ENCODE results near the gene DYRK1A. TPM values are rescaled to one million over a fixed set of nuclear protein-coding genes. Genes with fewer than 3 reads are reported as not detected.

The DYRK1A gene
- total RNA-seq, 1 donor from 2014 or later, result 64.6 TPM

DNA sequence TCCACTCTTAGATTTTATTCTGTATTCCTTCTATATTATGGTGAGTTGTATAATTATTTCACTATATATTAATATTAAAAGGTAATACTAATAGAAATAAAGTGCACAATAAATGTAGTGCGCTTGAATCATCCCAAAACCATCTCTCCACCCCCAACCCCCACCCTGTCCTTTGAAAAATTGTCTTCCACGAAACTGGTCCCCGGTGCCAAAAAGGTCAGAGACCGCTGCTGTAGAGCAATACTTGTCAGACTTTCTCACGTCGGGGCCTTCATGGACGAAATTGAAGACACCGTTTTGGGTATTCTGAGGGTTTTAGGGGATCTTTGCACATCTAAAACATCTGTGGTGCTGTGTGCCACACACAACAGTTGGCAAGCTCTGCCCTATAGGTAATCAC, 19.6 kb downstream of the DYRK1A start:
- Histone ChIP-seq H3K27me3 (ENCODE audit: low read depth) (no peaks in the 10 kb centered on the region), H3K9me3 (replicated peaks) (peaks cover 8% of the 10 kb centered on the region), H3K4me3 (no peak overlapping the region), H3K4me1 (peaks cover 100% of the 10 kb centered on the region), H3K27ac (replicated peaks) (peak overlapping the region; percentile 31), H3K36me3 (no peaks in the 10 kb centered on the region)
- TF ChIP-seq, protein P1, sequence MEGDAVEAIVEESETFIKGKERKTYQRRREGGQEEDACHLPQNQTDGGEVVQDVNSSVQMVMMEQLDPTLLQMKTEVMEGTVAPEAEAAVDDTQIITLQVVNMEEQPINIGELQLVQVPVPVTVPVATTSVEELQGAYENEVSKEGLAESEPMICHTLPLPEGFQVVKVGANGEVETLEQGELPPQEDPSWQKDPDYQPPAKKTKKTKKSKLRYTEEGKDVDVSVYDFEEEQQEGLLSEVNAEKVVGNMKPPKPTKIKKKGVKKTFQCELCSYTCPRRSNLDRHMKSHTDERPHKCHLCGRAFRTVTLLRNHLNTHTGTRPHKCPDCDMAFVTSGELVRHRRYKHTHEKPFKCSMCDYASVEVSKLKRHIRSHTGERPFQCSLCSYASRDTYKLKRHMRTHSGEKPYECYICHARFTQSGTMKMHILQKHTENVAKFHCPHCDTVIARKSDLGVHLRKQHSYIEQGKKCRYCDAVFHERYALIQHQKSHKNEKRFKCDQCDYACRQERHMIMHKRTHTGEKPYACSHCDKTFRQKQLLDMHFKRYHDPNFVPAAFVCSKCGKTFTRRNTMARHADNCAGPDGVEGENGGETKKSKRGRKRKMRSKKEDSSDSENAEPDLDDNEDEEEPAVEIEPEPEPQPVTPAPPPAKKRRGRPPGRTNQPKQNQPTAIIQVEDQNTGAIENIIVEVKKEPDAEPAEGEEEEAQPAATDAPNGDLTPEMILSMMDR (IDR thresholded peaks at IDR 0.05; ENCODE audit: borderline replicate concordance), result no peak
- DNase-seq, result no peak
- intact Hi-C loops (cut with micrococcal nuclease), result no loop called here

DNA sequence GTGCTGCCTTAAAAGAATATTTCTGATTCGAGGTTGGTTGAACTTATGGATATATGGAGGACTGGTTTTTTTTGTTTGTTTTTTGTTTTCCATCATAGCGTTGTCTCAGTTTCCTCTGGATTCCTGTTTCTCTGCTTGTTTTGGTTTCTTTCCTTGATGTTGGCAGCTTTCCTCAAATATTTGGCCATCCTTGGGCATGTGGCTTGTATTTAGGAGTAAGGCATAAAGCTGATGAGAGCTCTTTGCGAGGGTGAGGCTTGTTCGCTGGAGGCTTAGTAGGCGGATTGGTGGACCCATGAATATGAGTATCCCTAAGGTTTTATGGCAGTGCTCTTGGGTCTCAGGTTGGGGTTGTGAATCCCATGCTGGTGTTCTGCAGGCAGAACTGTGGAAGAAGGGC, 22.9 kb downstream of the DYRK1A start:
- intact Hi-C loops (cut with micrococcal nuclease), result no loop called here
- Histone ChIP-seq H3K9me3 (replicated peaks) (peaks cover 2% of the 10 kb centered on the region), H3K27me3 (ENCODE audit: low read depth) (no peaks in the 10 kb centered on the region), H3K4me3 (no peak overlapping the region), H3K27ac (replicated peaks) (no peak overlapping the region), H3K36me3 (no peaks in the 10 kb centered on the region), H3K4me1 (peaks cover 100% of the 10 kb centered on the region)
- TF ChIP-seq, protein P1 (IDR thresholded peaks at IDR 0.05; ENCODE audit: borderline replicate concordance), result no peak
- no peak for DNase-seq

DNA sequence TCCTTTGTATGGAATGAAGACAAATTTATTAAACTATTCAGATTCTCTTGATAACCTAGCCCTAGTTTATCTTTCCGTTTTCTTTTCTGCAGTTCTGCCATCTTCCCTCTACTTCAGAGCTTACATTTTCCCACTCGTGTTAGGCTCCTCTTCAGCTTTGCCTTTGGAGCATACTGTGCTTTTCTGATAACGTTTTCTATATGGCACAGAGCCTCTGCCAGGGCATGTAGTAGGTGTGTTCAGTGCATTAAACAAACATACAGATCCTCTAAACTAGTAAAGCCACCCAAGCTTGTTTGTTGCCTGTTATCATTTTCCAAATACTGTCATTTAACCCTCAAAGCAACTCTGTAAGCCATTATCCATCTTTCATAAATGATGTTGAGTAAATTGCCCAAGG, 25.1 kb downstream of the DYRK1A start:
- H3K4me1 ChIP-seq, result peaks cover 100% of the 10 kb centered on the region
- H3K9me3 ChIP-seq (replicated peaks), result no peaks in the 10 kb centered on the region
- H3K27ac ChIP-seq (replicated peaks), result peak overlapping the region; percentile 10
- TF ChIP-seq, protein P1 (IDR thresholded peaks at IDR 0.05; ENCODE audit: borderline replicate concordance), result no peak
- intact Hi-C loops (cut with micrococcal nuclease), result no loop called here
- no peaks in the 10 kb centered on the region for H3K36me3 ChIP-seq
- H3K27me3 ChIP-seq (ENCODE audit: low read depth), result no peaks in the 10 kb centered on the region
- DNase-seq, result no peak
- no peak overlapping the region for H3K4me3 ChIP-seq

DNA sequence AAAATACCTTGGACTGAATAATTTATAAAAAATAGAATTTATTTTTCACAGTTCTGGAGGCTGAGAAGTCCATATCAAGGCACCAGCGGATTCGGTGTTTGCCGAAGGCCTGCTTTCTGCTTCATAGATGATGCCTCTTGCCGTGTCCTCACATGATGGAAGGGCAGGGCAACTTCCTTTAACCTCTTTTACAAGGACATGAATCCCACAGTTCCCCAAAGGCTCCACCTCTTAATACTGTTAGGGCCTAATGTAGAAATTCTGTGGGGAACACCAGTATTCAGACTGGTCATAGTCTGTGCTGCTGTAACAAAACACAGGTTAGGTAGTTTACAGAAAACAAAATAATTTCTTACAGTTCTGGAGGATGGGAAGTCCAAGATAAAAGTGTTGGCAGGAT, 25.9 kb downstream of the DYRK1A start:
- H3K9me3 ChIP-seq (replicated peaks), result no peaks in the 10 kb centered on the region
- no peak overlapping the region for H3K4me3 ChIP-seq
- peaks cover 100% of the 10 kb centered on the region for H3K4me1 ChIP-seq
- no peaks in the 10 kb centered on the region for H3K27me3 ChIP-seq (ENCODE audit: low read depth)
- intact Hi-C loops (cut with micrococcal nuclease), result no loop called here
- H3K27ac ChIP-seq (replicated peaks), result no peak overlapping the region
- DNase-seq, result no peak
- no peaks in the 10 kb centered on the region for H3K36me3 ChIP-seq
- TF ChIP-seq, protein P1 (IDR thresholded peaks at IDR 0.05; ENCODE audit: borderline replicate concordance), result no peak

DNA sequence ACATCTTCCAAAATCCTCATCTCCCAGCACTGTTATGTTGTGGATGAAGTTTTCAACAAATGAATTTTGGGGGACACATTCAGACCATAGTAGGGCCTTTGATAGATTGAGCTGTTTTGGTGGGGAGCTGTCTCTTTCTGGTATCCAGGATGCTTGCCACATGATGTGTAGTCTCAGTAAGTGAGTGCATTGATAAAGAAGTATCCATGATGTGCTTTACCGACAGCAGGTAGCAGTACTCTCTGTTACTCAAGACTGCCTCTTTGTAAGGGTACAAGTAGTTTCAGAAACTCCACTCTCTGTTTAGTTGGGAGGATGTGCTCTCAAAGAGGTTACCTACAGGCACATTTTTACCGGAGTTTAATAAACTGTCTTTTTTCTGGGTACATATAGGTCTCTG, 26.5 kb downstream of the DYRK1A start:
- TF ChIP-seq, protein P1 (IDR thresholded peaks at IDR 0.05; ENCODE audit: borderline replicate concordance), result no peak
- no peaks in the 10 kb centered on the region for H3K9me3 ChIP-seq (replicated peaks)
- intact Hi-C loops (cut with micrococcal nuclease), result no loop called here
- no peak for DNase-seq
- peaks cover 100% of the 10 kb centered on the region for H3K4me1 ChIP-seq
- no peaks in the 10 kb centered on the region for H3K27me3 ChIP-seq (ENCODE audit: low read depth)
- H3K4me3 ChIP-seq, result no peak overlapping the region
- no peaks in the 10 kb centered on the region for H3K36me3 ChIP-seq
- no peak overlapping the region for H3K27ac ChIP-seq (replicated peaks)

DNA sequence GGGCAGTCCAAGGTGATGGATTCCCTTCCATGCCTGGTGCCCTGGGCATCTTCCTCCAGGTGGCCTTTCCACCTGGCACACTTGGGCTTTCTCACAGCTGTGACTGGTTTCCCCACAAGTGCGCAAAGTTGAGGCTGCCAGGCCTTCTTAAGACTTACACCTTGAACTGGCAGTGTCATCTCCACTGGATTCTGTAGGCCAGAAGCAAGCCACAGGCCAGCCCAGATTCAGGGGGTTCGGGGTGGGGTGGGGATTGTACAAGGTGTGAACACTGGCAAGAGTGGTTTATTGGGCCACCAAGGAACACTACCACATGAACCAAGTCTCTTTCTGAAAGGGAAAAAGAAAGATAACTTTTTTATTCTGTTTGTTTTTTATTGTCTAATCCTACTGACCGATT, 27.2 kb downstream of the DYRK1A start:
- Histone ChIP-seq H3K4me1 (peaks cover 100% of the 10 kb centered on the region), H3K27ac (replicated peaks) (no peak overlapping the region), H3K27me3 (ENCODE audit: low read depth) (no peaks in the 10 kb centered on the region), H3K36me3 (no peaks in the 10 kb centered on the region), H3K9me3 (replicated peaks) (no peaks in the 10 kb centered on the region), H3K4me3 (no peak overlapping the region)
- TF ChIP-seq, protein P1 (IDR thresholded peaks at IDR 0.05; ENCODE audit: borderline replicate concordance), result no peak
- no peak for DNase-seq
- intact Hi-C loops (cut with micrococcal nuclease), result no loop called here

All from left ventricle myocardium inferior (tissue), 1 donor.